Endothelial cell of umbilical vein (primary cell): Measurements from ENCODE around the gene KCNN1. TPM values are rescaled to one million over a fixed set of nuclear protein-coding genes. Genes with fewer than 3 reads are reported as not detected.
A peak's percentile ranks its signal among the peaks of the same experiment; 100 is the strongest.

Source experiments
- BruUV-seq: library from RNA; stranded (reverse); fragments of 400-500 nt; replicated peaks from 2 replicates; lab custom pipeline; 2021; lab: Mats Ljungman, UMichigan
- CTCF ChIA-PET: fragments of 300-600, 350-600 bp; sonication (Branson Sonifier 250); formaldehyde crosslinking; loops from one replicate; lab custom pipeline; 2021; ENCODE audit warnings: antibody characterized with exemption, inconsistent platforms; lab: Charles Lee
- POLR2A ChIA-PET: fragments of 300-600, 350-600 bp; sonication (Branson Sonifier 250); formaldehyde crosslinking; loops from one replicate; lab custom pipeline; 2021; ENCODE audit warnings: antibody characterized with exemption, inconsistent platforms; lab: Charles Lee
- DNase-seq: peaks from one replicate; pipeline ENCODE4 v3.0.0-alpha.2; 2011; ENCODE audit warnings: low read depth, low spot score
- FAIRE-seq: peaks from 2 replicates; lab custom pipeline; 2011; peaks lifted over from hg19 to GRCh38; lab: Jason Lieb, UNC
- H2AFZ ChIP-seq: 2 replicates; pipeline ENCODE4 v1.6.0; 2012; ENCODE audit warnings: low read depth, low read length, control low read depth, inconsistent platforms
- H3K27ac ChIP-seq: 2 replicates; pipeline ENCODE4 v1.5.1; 2011; ENCODE audit warnings: low read depth, mild to moderate bottlenecking, control low read depth, low read length, moderate library complexity; ENCODE audit not compliant: insufficient read depth
- H3K27me3 ChIP-seq, 2 experiments: 2 replicates each; pipeline versions ENCODE4 v1.6.0 to v1.6.1; 2011; ENCODE audit warnings: low read length in 2 of 2, mixed read lengths in 1 of 2; ENCODE audit not compliant: control insufficient read depth in 2 of 2, insufficient read depth in 2 of 2
- H3K36me3 ChIP-seq, 2 experiments: 2 replicates in 1 of 2; 3 replicates in 1 of 2; pipeline ENCODE4 v1.5.1; 2011; ENCODE audit warnings: low read length in 2 of 2, mild to moderate bottlenecking in 1 of 2, moderate library complexity in 1 of 2; ENCODE audit not compliant: control insufficient read depth in 2 of 2, insufficient read depth in 2 of 2; ENCODE audit errors: extremely low read depth in 1 of 2
- H3K4me1 ChIP-seq: 3 replicates; pipeline ENCODE4 v1.5.1; 2011; ENCODE audit warnings: mild to moderate bottlenecking, low read length; ENCODE audit not compliant: control insufficient read depth, insufficient read depth; ENCODE audit errors: extremely low read depth
- H3K4me2 ChIP-seq: 2 replicates; pipeline ENCODE4 v1.6.1; 2011; ENCODE audit warnings: low read length, control low read depth, mixed read lengths; ENCODE audit not compliant: insufficient read depth
- H3K4me3 ChIP-seq, 3 experiments: fragments of 200-600 bp in 1 of 3; sonication (generic), shearing (Covaris generic) in 1 of 3; replicated peaks in 1 of 3; 2 replicates each; pipeline ENCODE4 v1.5.1; 2011 to 2016; ENCODE audit warnings: control low read depth in 3 of 3, low read length in 3 of 3, mild to moderate bottlenecking in 2 of 3, inconsistent platforms in 1 of 3, low read depth in 1 of 3, moderate library complexity in 1 of 3; ENCODE audit not compliant: insufficient read depth in 1 of 3
- H3K79me2 ChIP-seq: 2 replicates; pipeline ENCODE4 v1.6.0; 2012; ENCODE audit warnings: low read length, inconsistent platforms; ENCODE audit not compliant: control insufficient read depth, insufficient read depth
- H3K9ac ChIP-seq: replicated peaks from 2 replicates; pipeline ENCODE3; 2011; ENCODE audit warnings: low read length, control low read depth; ENCODE audit not compliant: insufficient read depth; ENCODE audit errors: extremely low read depth
- H3K9me1 ChIP-seq: replicated peaks from 3 replicates; pipeline ENCODE4 v1.6.0; 2011; ENCODE audit warnings: mild to moderate bottlenecking, low read length; ENCODE audit not compliant: control insufficient read depth, insufficient read depth; ENCODE audit errors: extremely low read depth
- H3K9me3 ChIP-seq: replicated peaks from 2 replicates; pipeline ENCODE4 v1.5.1; 2012; ENCODE audit warnings: low read length, inconsistent platforms; ENCODE audit not compliant: control insufficient read depth, insufficient read depth
- H4K20me1 ChIP-seq: replicated peaks from 2 replicates; pipeline ENCODE3; 2011; ENCODE audit warnings: mild to moderate bottlenecking, low read length; ENCODE audit not compliant: control insufficient read depth, insufficient read depth; ENCODE audit errors: extremely low read depth
- JUN ChIP-seq: IDR thresholded peaks from 2 replicates; pipeline ENCODE4 v1.6.1; 2011; ENCODE audit warnings: borderline replicate concordance, low read depth; ENCODE audit not compliant: insufficient read length, insufficient read depth
- MAX ChIP-seq: IDR thresholded peaks from 2 replicates; pipeline ENCODE4 v1.6.1; 2011; ENCODE audit not compliant: insufficient read depth, insufficient read length
- POLR2AphosphoS5 ChIP-seq: IDR thresholded peaks from 2 replicates; pipeline ENCODE4 v1.6.1; 2012; ENCODE audit warnings: low read depth, mild to moderate bottlenecking, control low read depth, low read length, moderate library complexity; ENCODE audit not compliant: insufficient read depth
- dilution Hi-C: fragments of 300-500 bp; cut with MboI; formaldehyde crosslinking; loops from one replicate; pipeline ENCODE4 v1.15.0; 2019; ENCODE audit warnings: low sequenced_read_pairs; ENCODE audit not compliant: extremely low pct_ligation_motif_present
- intact Hi-C: fragments of 100-400 bp; cut with micrococcal nuclease; formaldehyde crosslinking; loops from one replicate; pipeline ENCODE4 v1.10.0; 2022
- polyA plus RNA-seq, 4 experiments: library from polyadenylated mRNA; depleted of rRNA in 3 of 4; stranded (reverse) in 3 of 4; unstranded in 1 of 4; fragments of >200 nt; gene quantifications; 2 replicates each; pipeline versions ENCODE4 v1.2.1 to v1.2.3, GENCODE V29; 2011 to 2012; ENCODE audit warnings: missing spikeins in 1 of 4
- total RNA-seq: library from RNA; stranded (reverse); gene quantifications from 2 replicates; pipeline ENCODE4 v1.2.3, GENCODE V29; 2021

Gene KCNN1
- total and polyA plus RNA-seq, 2 donors (not counting 3 experiments of a cell fraction or from before 2014, with no cell fraction given) = 0.18 to 0.80 TPM

GRCh38 chr19:17947815-17948513, 18.9 kb upstream of the KCNN1 start:
- Histone ChIP-seq H3K4me2 (no peak overlapping the region), H2AFZ (peak overlapping the region; percentile 32), H3K79me2 (no peaks in the 10 kb centered on the region), H3K27ac (no peak overlapping the region), H3K9me1 (no peaks in the 10 kb centered on the region), H4K20me1 (no peaks in the 10 kb centered on the region), H3K4me1 (peaks cover 8% of the 10 kb centered on the region), H3K4me3 (peak overlapping the region in 2 of 3 experiments; percentile 36 to 54), H3K36me3 (peaks cover 0 to 5% of the 10 kb centered on the region in 2 experiments), H3K9me3 (no peaks in the 10 kb centered on the region), H3K9ac (no peak overlapping the region), H3K27me3 (peaks cover 39 to 40% of the 10 kb centered on the region in 2 experiments)
- FAIRE-seq = peak; percentile 74
- peak; percentile 93 for DNase-seq
- dilution Hi-C loops = no loop called here
- peak; percentile 66 for TF ChIP-seq POLR2AphosphoS5
- TF ChIP-seq JUN = no peak
- ChIA-PET POLR2A (interaction anchor here (0.5 to 0.9 kb wide), 3 partner anchors 15 to 80 kb away, joined by 3 to 5 read pairs (median 3); partner anchors contain the start of genes ARRDC2 and CCDC124), CTCF (interaction anchor here (0.6 to 2.8 kb wide), 11 partner anchors 10 to 89 kb away, joined by 3 to 25 read pairs (median 5); partner anchors contain the start of genes CCDC124 and RPL18A)
- intact Hi-C loops = loop anchor here (2.0 kb wide), 1 partner anchor 15 kb away; the partner anchor contains the start of gene CCDC124
- no TSS peak for BruUV-seq

- Histone ChIP-seq H3K4me1 (peaks cover 8% of the 10 kb centered on the region), H3K9me1 (no peaks in the 10 kb centered on the region), H3K79me2 (no peaks in the 10 kb centered on the region), H3K9me3 (no peaks in the 10 kb centered on the region), H2AFZ (peak overlapping the region; percentile 32), H3K4me2 (peak overlapping the region; percentile 10), H3K36me3 (peaks cover 0 to 4% of the 10 kb centered on the region in 2 experiments), H4K20me1 (no peaks in the 10 kb centered on the region), H3K27ac (no peak overlapping the region), H3K9ac (no peak overlapping the region), H3K4me3 (peak overlapping the region in 2 of 3 experiments; percentile 36 to 54), H3K27me3 (peaks cover 44 to 45% of the 10 kb centered on the region in 2 experiments)
- BruUV-seq = no TSS peak
- dilution Hi-C loops (no loop called here), intact Hi-C loops (no loop called here)
- TF ChIP-seq MAX = no peak
- DNase-seq = no peak
- CTCF ChIA-PET = interaction anchor here (0.7 to 2.8 kb wide), 7 partner anchors 10 to 89 kb away, joined by 3 to 25 read pairs (median 8); partner anchors contain the start of genes CCDC124 and RPL18A
- no peak for FAIRE-seq
- POLR2A ChIA-PET = interaction anchor here (0.9 kb wide), 1 partner anchor 16 kb away, joined by 3 read pairs; the partner anchor contains the start of gene CCDC124
These were observed 18.4 kb upstream of the KCNN1 start for GRCh38 chr19:17948514-17948900.
